GM18520 (cell line): ENCODE measurements around the gene SPIN1.

Experiments
- ATAC-seq: cut with Tn5 transposase; IDR thresholded peaks from one replicate; pipeline ENCODE4 v1.9.1; 2021; ENCODE audit not compliant: unreplicated experiment

Gene SPIN1

DNA sequence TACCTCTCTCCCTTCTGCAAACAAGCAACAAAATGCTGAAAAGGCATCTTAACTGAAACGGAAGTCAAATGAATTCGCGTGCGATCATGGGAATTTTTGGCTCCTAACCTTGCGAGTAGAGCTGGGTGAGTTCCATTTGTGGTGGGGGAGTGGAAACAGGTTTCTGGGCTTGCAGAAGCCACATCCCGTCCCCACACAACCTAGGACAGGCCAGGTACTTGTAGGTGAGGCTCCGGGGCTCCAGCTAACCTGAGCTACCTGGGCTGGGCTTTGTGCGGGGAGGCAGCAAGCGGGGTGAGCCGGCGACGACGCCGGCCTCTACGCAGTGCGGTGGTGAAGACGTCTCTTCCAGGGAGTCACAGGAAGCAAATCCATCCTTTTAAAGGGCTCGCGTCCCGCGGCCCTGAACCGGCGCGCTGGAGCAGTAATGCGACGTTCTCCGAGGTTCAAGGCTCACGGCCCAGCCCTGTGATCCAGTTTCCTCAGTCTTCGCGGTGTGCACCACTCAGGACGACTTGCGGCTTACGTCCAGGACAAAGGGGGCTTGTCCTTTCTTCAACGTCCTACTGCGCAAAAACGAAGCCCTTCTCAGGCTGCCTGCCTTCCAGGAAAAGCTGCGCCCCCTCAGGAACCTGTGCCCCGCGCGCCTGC is 567 bp upstream of the SPIN1 start:
- ATAC-seq: no peak

DNA sequence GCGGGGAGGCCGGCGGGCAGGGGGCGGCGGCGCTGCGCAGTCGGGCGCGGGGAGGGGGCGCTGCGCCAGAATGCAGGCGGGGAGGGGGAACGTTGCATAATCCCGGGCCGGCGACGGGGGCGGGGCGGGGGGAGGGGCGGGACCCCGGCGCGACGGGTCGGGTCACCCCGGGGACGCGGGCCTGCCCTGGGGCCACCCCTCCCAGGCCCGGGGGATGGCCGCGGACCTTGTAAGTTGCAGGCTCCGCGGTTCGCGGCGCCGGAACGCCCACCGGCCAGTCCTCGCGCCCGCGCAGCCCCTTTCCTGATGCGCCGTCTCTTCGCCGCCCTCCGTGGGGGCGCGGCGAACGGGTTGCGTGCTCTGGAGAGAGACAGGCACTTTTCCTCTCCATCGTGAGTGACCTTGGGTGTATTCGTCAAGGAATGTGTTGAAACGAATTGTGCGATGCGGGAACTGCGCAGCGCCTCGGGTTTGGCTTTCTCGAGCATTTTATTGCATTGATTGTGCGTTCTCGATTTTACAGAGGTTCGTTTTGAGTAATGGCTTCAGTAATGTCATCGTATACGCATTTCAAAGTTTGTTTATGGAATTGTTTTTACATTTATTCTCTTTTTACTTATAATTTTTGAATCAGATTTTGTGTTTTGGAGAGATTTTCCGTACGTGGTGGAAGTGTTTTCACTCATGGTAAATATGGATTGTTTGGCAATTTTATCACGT is 802 bp downstream of the SPIN1 start:
- peak; percentile 9 for ATAC-seq

DNA sequence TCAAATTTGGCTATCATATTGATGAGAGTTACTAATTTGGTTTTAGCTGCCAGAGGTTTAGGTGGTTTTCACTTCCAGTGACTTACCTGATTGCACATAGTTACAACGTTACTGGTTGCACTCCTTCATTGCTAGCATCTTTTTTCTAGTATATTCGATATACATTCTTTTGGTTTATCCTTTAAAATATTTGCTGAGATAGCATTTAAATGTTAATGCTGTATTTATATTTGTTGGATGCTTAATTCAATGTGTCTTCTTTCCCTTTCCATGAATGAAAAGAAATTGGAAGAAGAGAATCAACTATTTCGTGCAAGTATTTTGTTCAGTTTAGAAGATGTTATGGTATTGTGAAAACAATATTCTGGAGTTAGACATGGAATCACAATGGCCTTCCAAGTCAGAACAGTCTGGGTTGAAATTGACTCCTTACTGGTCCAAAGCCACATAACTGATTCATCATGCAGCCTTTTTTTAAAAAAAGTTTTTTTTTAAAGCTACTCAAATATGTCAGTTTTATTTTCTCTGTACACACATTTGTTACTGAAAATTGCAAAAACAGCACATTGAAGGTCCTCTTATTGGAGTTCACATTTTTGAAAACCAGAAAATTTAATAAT is 2.2 kb downstream of the SPIN1 start:
- no peak for ATAC-seq

DNA sequence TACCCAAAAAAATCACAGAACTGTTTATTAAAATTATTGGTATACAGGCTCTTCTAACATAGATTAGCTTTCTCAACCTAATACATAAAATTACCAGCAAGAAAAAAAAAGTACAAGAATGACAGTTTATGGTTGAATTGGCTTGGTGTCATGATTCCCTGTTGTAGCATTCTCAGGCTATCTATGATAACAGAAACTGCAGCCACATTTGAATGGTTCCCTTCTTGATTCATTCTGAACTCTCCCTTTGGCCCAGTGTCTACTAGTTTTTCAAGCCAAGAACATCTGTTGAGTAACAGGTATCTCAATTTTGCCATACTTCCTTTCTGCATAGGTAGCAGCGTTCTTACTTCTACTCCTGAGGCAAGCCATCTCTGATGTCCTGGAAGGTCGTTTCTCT is 3.0 kb downstream of the SPIN1 start:
- no peak for ATAC-seq

DNA sequence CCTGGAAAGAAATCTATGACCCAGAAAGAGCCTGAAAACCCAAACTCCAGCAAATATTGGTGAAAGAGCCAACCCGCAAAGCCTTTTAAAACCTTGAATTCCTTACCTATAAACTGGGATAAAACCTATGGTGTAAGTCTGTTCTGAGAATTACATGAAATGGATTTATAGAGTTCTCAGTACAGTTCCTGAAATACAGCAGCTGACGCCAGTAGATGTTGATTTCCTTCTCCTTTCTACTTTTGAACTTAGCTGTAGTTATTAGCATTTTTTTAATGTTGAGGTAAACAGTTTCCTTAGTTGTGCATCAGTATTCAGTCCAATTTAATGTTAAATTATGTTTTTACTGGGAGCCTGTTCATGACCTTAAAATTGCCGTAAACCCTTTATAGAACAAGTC is 3.7 kb downstream of the SPIN1 start:
- ATAC-seq: no peak

DNA sequence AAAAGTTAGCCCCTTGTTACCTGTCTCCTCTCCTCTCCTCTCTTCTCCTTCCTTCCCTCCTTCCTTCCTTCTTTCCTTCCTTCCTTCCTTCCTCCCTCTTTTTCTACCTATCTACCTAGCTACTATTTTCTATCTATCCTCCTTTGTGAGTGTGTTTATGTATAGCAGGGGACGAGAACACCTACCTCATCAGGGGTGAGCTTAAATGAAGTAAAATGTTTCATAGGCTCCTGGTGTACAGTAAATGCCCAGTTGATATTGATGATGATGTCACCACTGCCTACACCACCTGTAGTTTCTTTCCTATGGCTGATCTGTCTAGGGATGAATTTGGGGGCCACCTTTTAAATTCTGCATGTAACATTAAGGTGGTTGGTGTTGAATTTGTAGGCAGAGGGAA is 4.3 kb downstream of the SPIN1 start:
- ATAC-seq: no peak

DNA sequence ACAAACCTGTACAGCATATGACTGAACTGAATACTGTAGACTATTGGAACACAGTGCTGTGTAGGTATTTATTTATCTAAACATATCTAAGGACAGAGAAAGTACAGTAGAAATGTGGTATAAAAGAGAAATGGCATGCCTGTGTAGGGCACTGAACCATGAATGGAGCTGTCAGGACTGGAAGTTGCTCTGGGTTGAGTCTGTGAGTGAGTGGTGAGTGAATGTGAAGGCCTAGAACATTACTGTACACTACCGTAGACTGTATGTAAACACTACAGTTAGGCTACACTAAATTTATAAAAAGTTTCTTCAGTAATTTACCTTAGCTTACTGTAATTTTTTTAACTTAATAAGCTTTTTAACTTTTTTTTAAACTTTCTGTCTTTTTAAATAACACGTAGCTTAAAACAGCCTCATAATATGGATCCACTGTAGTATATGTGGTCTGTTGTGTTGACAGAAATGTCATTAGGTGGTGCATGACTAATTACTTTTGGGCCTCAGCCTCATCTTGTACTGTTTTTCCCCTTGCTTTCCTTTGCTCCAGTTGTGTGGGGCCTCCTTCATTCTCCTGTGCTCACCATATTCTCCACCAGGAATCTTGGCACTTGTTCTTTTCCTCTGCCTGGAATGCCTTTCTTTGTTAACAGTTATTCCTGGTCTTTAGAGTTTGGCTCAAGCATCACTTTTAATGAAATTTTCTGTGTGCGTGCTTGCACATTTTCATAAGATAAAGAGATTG is 8.8 kb downstream of the SPIN1 start:
- no peak for ATAC-seq

DNA sequence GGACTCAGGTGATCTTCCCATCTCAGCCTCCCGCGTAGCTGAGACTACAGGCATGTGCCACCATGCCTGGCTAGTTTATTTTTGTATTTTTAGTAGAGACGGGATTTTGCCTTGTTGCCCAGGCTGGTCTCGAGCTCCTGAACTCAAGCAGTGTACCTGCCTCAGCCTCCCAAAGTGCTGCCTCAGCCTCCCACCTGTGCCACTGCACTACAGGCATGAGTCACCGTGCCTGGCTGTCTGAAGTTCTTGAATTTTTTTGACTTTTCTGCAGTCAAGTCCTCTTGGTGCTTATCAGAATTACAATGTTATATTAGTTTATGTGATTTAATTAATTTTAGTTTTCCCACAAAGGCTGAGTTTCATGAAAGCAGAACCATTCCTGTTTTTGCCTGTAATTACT is 9.8 kb downstream of the SPIN1 start:
- ATAC-seq: no peak

DNA sequence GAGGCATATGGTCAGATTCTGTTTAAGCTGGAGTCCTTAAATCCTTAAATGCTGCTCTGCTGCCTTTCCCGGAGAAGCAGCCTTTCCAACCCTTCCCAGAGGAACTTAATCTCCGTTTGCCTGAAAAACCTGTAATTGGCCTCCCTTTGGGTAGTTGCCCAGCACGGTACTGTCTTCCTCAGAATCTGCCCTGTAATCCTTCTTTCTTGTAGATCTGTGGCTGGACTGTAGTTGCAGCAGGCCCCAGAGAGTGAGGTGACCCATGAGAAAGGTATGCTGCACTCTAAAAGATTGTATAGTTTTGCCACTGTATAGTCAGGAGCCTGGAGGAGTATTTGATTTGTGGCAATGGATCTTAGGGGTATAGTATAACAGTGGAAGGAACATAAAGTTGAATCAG is 11.7 kb downstream of the SPIN1 start:
- ATAC-seq: no peak

DNA sequence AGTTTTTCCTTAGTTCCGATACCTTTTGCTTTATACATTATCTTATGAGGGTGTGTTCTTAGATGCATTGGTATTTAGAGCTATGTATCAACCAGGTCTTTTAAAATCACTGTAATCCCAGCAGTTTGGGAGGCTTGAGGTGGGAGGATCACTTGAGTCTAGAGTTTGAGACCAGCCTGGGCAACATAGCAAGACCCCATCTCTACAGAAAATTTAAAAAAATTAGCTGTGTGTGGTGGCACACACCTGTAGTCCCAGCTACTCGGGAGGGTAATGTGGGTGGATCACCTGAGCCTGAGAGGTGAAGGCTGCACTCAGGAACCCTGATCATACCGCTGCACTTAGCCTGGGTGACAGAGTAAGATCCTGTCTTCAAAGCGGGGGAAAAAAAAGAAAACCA is 15.1 kb downstream of the SPIN1 start:
- no peak for ATAC-seq

DNA sequence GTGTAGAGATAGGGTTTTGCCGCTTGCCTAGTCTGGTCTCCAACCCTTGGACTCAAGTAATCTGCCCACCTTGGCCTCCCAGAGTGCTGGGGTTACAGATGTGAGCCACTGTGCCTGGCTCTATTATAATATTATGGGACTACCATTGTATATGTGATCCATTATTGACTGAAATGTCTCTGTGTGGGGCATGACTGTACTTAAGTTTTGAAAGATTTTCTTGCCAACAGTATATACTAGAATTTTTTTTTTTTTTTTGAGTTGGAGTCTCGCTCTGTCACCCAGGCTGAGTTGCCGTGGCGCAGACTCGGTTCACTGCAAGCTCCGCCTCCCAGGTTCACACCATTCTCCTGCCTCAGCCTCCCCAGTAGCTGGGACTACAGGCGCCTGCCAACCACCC is 17.8 kb downstream of the SPIN1 start:
- no peak for ATAC-seq

DNA sequence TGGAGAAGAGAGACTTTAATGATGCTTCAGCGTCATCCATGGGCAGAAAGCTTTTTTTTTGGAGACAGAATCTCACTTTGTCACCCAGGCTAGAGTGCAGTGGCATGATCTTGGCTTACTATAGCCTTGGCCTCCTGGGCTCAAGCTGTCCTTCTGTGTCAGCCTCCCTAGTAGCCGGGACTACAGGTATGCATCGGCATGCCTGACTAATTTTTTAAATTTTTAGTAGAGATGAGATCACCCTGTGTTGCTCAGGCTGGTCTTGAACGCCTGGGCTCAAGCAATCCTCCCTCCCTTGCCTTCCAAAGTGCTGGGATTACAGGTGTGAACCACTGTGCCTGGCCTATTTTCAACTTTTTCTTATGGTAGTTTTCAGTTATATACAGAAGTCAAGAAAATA is 23.2 kb downstream of the SPIN1 start:
- ATAC-seq: no peak

DNA sequence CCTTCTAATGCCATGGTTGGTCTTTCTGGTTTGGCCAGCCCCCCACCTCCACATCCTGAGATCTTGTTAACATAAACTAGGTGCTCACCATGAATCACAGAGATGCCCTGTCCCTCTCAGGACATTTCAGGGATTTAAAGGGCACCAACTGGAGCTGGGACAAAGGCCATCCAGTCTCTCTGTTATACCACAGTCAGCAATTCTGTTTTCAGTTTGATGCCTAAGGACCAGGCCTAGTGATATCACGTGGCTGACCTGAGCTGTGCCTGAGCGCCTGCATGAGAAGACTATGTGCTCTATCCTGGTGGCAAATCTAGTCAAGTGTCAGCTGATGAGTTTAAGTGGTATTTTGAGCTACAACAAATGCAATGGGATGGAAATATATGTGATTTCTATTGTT is 26.1 kb downstream of the SPIN1 start:
- ATAC-seq: no peak

DNA sequence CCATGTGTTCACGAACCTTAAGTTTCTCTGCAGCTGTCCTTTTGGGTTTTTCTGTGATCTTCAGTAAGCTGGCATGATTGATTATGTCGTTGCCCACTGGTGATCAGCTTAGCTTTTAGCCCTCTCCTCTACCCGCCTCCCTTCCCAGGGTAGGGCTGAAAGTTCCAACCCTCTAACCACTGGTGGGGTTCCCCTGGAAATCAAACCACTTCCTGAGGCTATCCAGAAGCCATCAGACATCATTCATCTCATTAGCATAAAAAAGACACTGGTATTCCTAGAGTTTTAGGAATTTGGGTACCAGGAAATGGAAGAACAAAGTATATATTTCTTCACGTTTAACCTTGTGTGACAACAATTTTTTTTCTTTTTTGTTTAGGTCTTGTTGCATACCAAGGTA is 29.8 kb downstream of the SPIN1 start:
- no peak for ATAC-seq

DNA sequence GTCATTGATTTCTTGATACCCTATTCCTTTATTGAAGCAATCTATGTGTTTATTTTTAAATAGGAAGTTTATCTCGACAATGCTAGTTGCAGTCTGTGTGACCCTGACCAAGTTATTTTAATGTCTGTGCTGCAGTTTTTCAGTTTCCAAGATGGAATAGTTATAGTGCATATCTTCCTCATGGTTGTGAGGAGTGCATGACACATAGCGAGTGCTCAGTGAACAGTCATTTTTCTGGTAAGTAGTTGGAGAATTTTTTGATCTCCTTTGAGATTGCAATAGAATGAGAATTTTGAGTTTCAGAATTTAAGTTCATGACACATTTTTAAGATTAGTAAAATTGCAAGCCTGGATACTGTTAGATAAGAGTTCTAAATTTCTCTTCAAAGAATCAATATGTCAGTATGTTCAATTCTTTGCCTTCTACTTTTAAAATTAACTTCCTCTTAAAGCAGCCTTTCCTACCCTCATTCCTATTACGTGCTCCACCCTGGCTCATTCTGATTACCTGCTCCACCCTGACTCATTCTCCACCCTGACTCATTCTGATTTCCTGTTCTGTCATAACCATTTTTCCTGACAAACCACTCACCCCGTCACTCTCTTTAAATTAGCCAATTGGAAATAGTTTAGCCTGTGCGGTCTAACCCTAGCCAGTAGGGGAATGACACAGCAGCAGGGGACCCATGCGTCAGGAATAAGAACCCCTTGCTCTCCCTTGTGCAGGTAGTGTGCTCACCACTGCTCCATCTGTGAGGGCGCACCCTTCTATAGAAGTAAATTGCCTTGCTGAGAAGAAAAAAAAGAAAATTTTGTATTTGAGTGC is 30.7 kb downstream of the SPIN1 start:
- no peak for ATAC-seq

DNA sequence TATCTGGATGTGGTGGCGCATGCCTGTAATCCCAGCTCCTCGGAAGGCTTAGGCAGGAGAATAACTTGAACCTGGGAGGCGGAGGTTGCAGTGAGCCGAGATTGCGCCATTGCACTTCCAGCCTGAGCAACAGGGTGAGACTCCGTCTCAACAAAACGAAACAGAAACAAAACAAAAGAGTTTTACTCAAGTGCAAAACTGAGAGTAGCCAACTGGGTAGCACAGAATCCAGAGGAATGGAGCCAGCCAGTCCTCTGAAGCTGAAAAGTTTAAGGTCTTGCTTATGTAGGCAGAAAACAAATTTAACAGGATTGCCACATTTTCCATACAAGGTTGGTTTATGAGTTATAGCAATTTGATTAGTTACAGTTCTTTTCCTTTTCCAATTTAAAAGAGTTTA is 32.0 kb downstream of the SPIN1 start:
- ATAC-seq: no peak

DNA sequence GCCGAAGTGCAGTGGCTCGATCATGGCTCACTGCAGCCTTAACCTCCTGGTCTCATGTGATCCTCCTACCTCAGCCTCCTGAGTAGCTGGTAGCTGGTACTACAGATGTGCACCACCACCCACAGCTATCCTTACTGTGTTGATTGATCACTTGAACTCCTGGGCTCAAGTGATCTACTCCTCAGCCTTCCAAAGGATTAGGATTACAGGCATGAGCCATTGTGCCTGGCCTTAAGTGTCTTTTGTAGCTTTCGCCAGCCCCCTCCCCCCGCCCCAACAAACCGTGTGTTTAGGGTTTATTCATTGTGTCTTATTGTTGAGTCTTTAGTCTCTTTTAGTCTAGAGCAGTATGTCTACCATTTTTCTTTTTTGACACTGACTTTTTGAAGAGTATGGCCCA is 33.1 kb downstream of the SPIN1 start:
- no peak for ATAC-seq

DNA sequence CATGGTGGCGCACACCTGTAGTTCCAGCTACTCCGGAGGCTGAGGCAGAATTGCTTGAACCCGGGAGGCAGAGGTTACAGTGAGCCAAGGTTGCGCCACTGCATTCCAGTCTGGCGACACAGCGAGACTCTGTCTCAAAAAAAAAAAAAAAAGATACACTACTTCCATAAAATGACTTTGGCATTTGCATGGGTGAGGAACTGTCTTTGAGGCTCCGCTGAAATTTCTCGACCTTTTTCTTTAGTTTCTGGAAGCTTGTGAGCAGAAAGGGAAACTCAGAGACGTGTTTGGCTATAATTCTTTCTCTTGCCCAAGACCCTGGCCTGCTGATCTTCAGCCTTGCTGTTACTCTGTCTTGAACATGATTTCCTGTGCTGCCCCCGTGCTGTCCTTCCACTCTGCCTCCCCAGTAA is 37.3 kb downstream of the SPIN1 start:
- no peak for ATAC-seq

DNA sequence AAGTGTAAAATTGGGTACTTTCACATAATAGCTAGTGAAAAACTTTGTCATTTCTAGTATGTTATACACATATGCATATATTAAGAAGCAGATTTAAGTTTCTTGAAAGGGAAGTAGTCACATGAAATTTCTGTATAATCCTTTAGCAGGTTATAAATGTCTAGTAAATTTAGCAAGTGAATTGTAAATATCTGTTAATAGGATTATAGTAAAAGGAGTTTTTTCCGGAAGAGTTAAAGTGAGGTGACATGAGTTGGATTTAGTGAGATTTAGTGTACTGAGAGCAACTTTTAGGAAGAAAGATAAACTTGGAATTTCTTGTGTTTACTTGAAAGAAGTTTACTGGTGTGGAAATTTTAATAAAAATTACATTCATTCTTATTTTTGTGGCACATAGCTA is 38.4 kb downstream of the SPIN1 start:
- ATAC-seq: no peak

DNA sequence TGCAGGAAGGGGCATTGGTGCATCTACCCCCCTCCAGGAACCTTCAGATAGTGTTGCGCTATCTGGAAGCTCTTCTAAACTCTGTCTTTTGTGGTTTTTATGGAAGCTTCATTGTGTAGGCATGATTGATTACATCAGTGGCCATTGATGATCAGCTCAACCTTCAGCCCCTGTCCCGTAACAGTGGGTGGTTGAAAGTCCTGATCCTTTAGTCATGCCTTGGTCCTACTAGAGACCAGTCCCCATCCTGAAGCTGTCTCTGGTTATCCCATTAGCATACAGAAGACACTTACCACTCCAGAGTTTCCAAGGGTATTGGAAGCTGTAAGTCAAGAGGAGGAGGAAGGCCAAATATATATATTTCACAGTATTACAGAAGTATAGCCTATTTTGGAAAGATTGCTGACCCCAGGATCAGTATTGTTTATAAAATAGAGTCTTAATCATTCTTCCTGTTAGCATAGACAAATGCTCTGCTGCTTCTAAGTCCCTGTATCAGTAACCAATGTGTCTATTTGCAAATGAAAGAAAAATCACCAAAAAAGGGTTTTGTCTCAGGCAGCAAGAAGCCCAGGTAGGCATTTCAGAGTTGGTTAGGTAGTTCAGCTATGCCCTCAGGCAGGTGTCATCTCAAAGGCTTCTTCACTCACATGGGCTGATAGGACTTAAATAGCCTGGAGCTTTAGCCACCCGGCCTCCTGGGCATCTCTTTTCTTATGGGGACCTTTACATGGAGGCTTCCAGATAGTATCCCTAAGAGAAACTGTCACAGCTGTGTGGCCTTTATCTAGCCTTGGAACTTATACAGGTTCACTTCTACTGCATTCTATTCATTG is 41.6 kb downstream of the SPIN1 start:
- ATAC-seq: no peak
